Neuronal stem cell (in vitro differentiated cells): ENCODE data around the gene CTRB2.

Experiments
- DNase-seq: peaks from one replicate; pipeline ENCODE4 v3.0.0-alpha.2; 2013; ENCODE audit warnings: low spot score
- H2AFZ ChIP-seq: one replicate; pipeline ENCODE4 v1.6.1; 2013; ENCODE audit warnings: mild to moderate bottlenecking, low read length, inconsistent platforms
- H2AK5ac ChIP-seq: 2 replicates; pipeline ENCODE4 v1.6.1; 2013; ENCODE audit warnings: low read depth, mild to moderate bottlenecking, inconsistent platforms, low read length, moderate library complexity, mixed read lengths
- H2BK120ac ChIP-seq: 2 replicates; pipeline ENCODE4 v1.6.1; 2013; ENCODE audit warnings: low read depth, mild to moderate bottlenecking, inconsistent platforms, low read length, moderate library complexity, mixed read lengths
- H2BK12ac ChIP-seq: one replicate; pipeline ENCODE4 v1.6.1; 2013; ENCODE audit warnings: low read length, inconsistent platforms
- H2BK15ac ChIP-seq: 2 replicates; pipeline ENCODE4 v1.6.1; 2013; ENCODE audit warnings: mild to moderate bottlenecking, low read length, inconsistent platforms, mixed read lengths
- H2BK5ac ChIP-seq: one replicate; pipeline ENCODE4 v1.6.1; 2013; ENCODE audit warnings: inconsistent platforms, mild to moderate bottlenecking, low read length, moderate library complexity
- H3K14ac ChIP-seq: one replicate; pipeline ENCODE4 v1.6.1; 2013; ENCODE audit warnings: low read length, inconsistent platforms
- H3K18ac ChIP-seq: 2 replicates; pipeline ENCODE4 v1.6.1; 2013; ENCODE audit warnings: low read length, inconsistent platforms
- H3K23ac ChIP-seq: 2 replicates; pipeline ENCODE4 v1.6.1; 2013; ENCODE audit warnings: low read depth, mild to moderate bottlenecking, mixed read lengths, low read length, inconsistent platforms; ENCODE audit not compliant: poor library complexity
- H3K27ac ChIP-seq: replicated peaks from 3 replicates; pipeline ENCODE4 v1.5.1; 2013; ENCODE audit warnings: low read length, inconsistent platforms
- H3K27me3 ChIP-seq, 3 experiments: 2 replicates each; pipeline ENCODE4 v1.6.1; 2013; ENCODE audit warnings: low read length in 3 of 3, mild to moderate bottlenecking in 2 of 3, inconsistent platforms in 1 of 3, low read depth in 1 of 3, mixed read lengths in 1 of 3, moderate library complexity in 1 of 3; ENCODE audit not compliant: control insufficient read depth in 3 of 3, insufficient read depth in 3 of 3
- H3K36me3 ChIP-seq, 2 donors: replicated peaks in 1 of 2; 2 replicates each; pipeline ENCODE4 v1.6.1; 2013; ENCODE audit warnings: low read length in 2 of 2; ENCODE audit not compliant: control insufficient read depth in 2 of 2, insufficient read depth in 2 of 2
- H3K4ac ChIP-seq: 2 replicates; pipeline ENCODE4 v1.6.1; 2013; ENCODE audit warnings: inconsistent platforms, mild to moderate bottlenecking, low read length, moderate library complexity
- H3K4me1 ChIP-seq, 2 donors: 1 replicate in 1 of 2; 2 replicates in 1 of 2; pipeline ENCODE4 v1.6.1; 2013; ENCODE audit warnings: low read length in 2 of 2, low read depth in 1 of 2; ENCODE audit not compliant: control insufficient read depth in 2 of 2, insufficient read depth in 1 of 2
- H3K4me2 ChIP-seq: one replicate; pipeline ENCODE4 v1.6.1; 2013; ENCODE audit warnings: mild to moderate bottlenecking, low read length, inconsistent platforms; ENCODE audit not compliant: insufficient read depth, poor library complexity, severe bottlenecking
- H3K4me3 ChIP-seq, 2 donors: 2 replicates each; pipeline ENCODE4 v1.5.1; 2013; ENCODE audit warnings: low read length in 2 of 2, mild to moderate bottlenecking in 2 of 2, inconsistent platforms in 1 of 2, moderate library complexity in 1 of 2
- H3K79me1 ChIP-seq: one replicate; pipeline ENCODE4 v1.6.1; 2013; ENCODE audit warnings: low read depth, mild to moderate bottlenecking, inconsistent platforms, low read length, moderate library complexity
- H3K9ac ChIP-seq: one replicate; pipeline ENCODE4 v1.6.1; 2013; ENCODE audit warnings: mild to moderate bottlenecking, low read depth, low read length, inconsistent platforms; ENCODE audit not compliant: poor library complexity
- H3K9me3 ChIP-seq, 2 donors: replicated peaks in 1 of 2; 2 replicates each; pipeline versions ENCODE3 to v1.6.1; 2013; ENCODE audit warnings: low read length in 2 of 2, mild to moderate bottlenecking in 2 of 2, inconsistent platforms in 1 of 2, low read depth in 1 of 2, mixed read lengths in 1 of 2, moderate library complexity in 1 of 2; ENCODE audit not compliant: control insufficient read depth in 2 of 2, insufficient read depth in 1 of 2
- H4K8ac ChIP-seq: one replicate; pipeline ENCODE4 v1.6.1; 2013; ENCODE audit warnings: low read depth, mild to moderate bottlenecking, inconsistent platforms, low read length, moderate library complexity
- H4K91ac ChIP-seq: one replicate; pipeline ENCODE4 v1.6.1; 2013; ENCODE audit warnings: low read length, low read depth, mild to moderate bottlenecking, inconsistent platforms; ENCODE audit not compliant: poor library complexity
- WGBS, 2 donors: extraction: QIAGEN DNeasy Blood & Tissue Kit; methylation state at CpG; one replicate each; pipeline ENCODE4 v1.1.7; 2013; ENCODE audit warnings: missing lambda C conversion rate in 2 of 2, mixed read lengths in 1 of 2; ENCODE audit not compliant: insufficient read length in 2 of 2, insufficient replicate concordance in 1 of 2; ENCODE audit errors: extremely low coverage in 2 of 2; 5-methylcytosine and 5-hydroxymethylcytosine counted together

Gene CTRB2

DNA sequence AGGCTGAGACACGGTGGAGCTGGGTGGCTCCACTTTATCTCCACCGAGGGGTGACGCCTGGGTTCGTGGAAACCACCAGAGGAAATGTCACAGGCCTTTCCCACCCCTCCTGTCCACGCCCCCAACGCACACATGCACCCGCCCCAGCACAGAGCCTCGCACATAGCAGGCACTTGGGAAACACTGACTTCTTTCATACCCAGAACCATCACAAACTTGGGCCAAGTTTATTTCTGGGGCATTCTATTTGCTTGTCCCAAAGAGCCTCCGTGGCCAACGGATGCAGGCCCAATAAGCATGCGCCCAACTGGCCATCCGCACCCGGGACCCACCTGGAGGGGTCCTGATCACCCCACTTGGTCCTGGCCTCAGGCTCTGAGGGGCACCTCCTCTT is 41.2 kb upstream of the CTRB2 start:
- no peak overlapping the region for H2BK5ac ChIP-seq
- no peak for DNase-seq
- H3K36me3 ChIP-seq, result peaks cover under 1 to 41% of the 10 kb centered on the region in 2 donors
- H3K23ac ChIP-seq, result peak overlapping the region; percentile 74
- WGBS, 2 donors, result no CpG with 5 or more reads among the region's 13 CpGs
- H3K14ac ChIP-seq, result no peak overlapping the region
- H2BK12ac ChIP-seq, result no peak overlapping the region
- H2AFZ ChIP-seq, result no peak overlapping the region
- H4K91ac ChIP-seq, result no peak overlapping the region
- H3K4me2 ChIP-seq, result no peak overlapping the region
- no peak overlapping the region for H2BK120ac ChIP-seq
- no peaks in the 10 kb centered on the region for H3K27me3 ChIP-seq
- H3K18ac ChIP-seq, result peak overlapping the region; percentile 61
- no peaks in the 10 kb centered on the region for H3K9me3 ChIP-seq
- H2BK15ac ChIP-seq, result no peak overlapping the region
- peak overlapping the region; percentile 48 for H2AK5ac ChIP-seq
- H3K27ac ChIP-seq, result no peak overlapping the region
- no peak overlapping the region for H3K9ac ChIP-seq
- no peak overlapping the region for H3K4me3 ChIP-seq
- no peak overlapping the region for H4K8ac ChIP-seq
- no peak overlapping the region for H3K4ac ChIP-seq
- H3K79me1 ChIP-seq, result peaks cover 43% of the 10 kb centered on the region
- H3K4me1 ChIP-seq, result peaks cover 72 to 77% of the 10 kb centered on the region in 2 donors

DNA sequence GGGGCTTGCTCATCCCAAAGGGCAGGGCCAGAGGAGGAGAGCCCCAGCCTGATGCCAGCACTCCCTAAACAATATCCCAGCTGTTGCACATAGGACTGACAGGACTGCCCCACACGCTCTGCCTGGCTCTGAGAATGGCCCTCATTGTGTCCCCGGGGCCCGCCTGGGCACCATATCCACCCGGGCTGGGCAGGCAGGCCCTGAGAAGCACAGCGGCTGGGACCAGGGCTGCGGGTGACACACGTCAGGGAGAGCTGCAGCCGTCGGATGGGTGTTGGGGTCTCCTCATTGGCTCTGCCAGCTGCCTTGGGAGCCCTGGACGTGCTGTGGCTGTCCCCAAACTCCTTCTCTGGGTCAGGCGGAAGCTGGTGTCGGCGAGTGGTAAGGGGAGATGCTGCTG is 40.3 kb upstream of the CTRB2 start:
- H3K27ac ChIP-seq, result peak overlapping the region; percentile 92
- H3K23ac ChIP-seq, result no peak overlapping the region
- H3K4me1 ChIP-seq, result peaks cover 63 to 68% of the 10 kb centered on the region in 2 donors
- H3K4me3 ChIP-seq, result no peak overlapping the region
- H4K91ac ChIP-seq, result no peak overlapping the region
- H3K27me3 ChIP-seq, result no peaks in the 10 kb centered on the region
- no peak for DNase-seq
- H3K4ac ChIP-seq, result no peak overlapping the region
- no peaks in the 10 kb centered on the region for H3K9me3 ChIP-seq
- H3K9ac ChIP-seq, result no peak overlapping the region
- no CpG with 5 or more reads among the region's 13 CpGs for WGBS, 2 donors
- H3K79me1 ChIP-seq, result peaks cover 43% of the 10 kb centered on the region
- peak overlapping the region; percentile 90 for H2AK5ac ChIP-seq
- no peak overlapping the region for H4K8ac ChIP-seq
- H2BK5ac ChIP-seq, result peak overlapping the region; percentile 88
- H2BK15ac ChIP-seq, result peak overlapping the region; percentile 72
- H2AFZ ChIP-seq, result no peak overlapping the region
- H2BK12ac ChIP-seq, result peak overlapping the region; percentile 85
- H3K14ac ChIP-seq, result no peak overlapping the region
- H3K18ac ChIP-seq, result peak overlapping the region; percentile 72
- no peak overlapping the region for H3K4me2 ChIP-seq
- no peak overlapping the region for H2BK120ac ChIP-seq
- peaks cover 7 to 50% of the 10 kb centered on the region in 2 donors for H3K36me3 ChIP-seq

GRCh38 chr16:75246504-75247205 is 39.7 kb upstream of the CTRB2 start:
- no peak overlapping the region for H2AFZ ChIP-seq
- peak overlapping the region; percentile 92 for H3K27ac ChIP-seq
- no peak overlapping the region for H4K8ac ChIP-seq
- H3K36me3 ChIP-seq, result peaks cover 13 to 56% of the 10 kb centered on the region in 2 donors
- H3K9me3 ChIP-seq, result no peaks in the 10 kb centered on the region
- no peak overlapping the region for H4K91ac ChIP-seq
- peak overlapping the region; percentile 69 for H3K4ac ChIP-seq
- H3K23ac ChIP-seq, result no peak overlapping the region
- H3K4me2 ChIP-seq, result no peak overlapping the region
- peak overlapping the region; percentile 72 for H3K18ac ChIP-seq
- H3K9ac ChIP-seq, result no peak overlapping the region
- peak overlapping the region; percentile 90 for H2AK5ac ChIP-seq
- H3K14ac ChIP-seq, result peak overlapping the region; percentile 61
- H3K4me3 ChIP-seq, result no peak overlapping the region
- peaks cover 58 to 63% of the 10 kb centered on the region in 2 donors for H3K4me1 ChIP-seq
- H2BK120ac ChIP-seq, result no peak overlapping the region
- H2BK12ac ChIP-seq, result peak overlapping the region; percentile 85
- no CpG with 5 or more reads among the region's 12 CpGs for WGBS, 2 donors
- no peaks in the 10 kb centered on the region for H3K27me3 ChIP-seq
- H2BK15ac ChIP-seq, result peak overlapping the region; percentile 72
- DNase-seq, result no peak
- H3K79me1 ChIP-seq, result peaks cover 44% of the 10 kb centered on the region
- peak overlapping the region; percentile 88 for H2BK5ac ChIP-seq

- H3K23ac ChIP-seq, result peak overlapping the region; percentile 11
- no peaks in the 10 kb centered on the region for H3K9me3 ChIP-seq
- H2BK15ac ChIP-seq, result peak overlapping the region; percentile 34
- H3K9ac ChIP-seq, result peak overlapping the region; percentile 73
- DNase-seq, result peak; percentile 75
- no CpG with 5 or more reads among the region's 25 CpGs for WGBS, 2 donors
- no peak overlapping the region for H3K4me2 ChIP-seq
- peak overlapping the region; percentile 93 for H3K18ac ChIP-seq
- H3K14ac ChIP-seq, result no peak overlapping the region
- no peak overlapping the region for H4K8ac ChIP-seq
- no peak overlapping the region for H3K4me3 ChIP-seq
- H2AK5ac ChIP-seq, result peak overlapping the region; percentile 72
- H2BK120ac ChIP-seq, result no peak overlapping the region
- H2BK12ac ChIP-seq, result peak overlapping the region; percentile 68
- H3K27me3 ChIP-seq, result no peaks in the 10 kb centered on the region
- peaks cover 20 to 72% of the 10 kb centered on the region in 2 donors for H3K36me3 ChIP-seq
- H3K4ac ChIP-seq, result peak overlapping the region; percentile 17
- H2AFZ ChIP-seq, result no peak overlapping the region
- peaks cover 55 to 58% of the 10 kb centered on the region in 2 donors for H3K4me1 ChIP-seq
- H4K91ac ChIP-seq, result no peak overlapping the region
- peak overlapping the region; percentile 92 for H3K27ac ChIP-seq
- H3K79me1 ChIP-seq, result peaks cover 52% of the 10 kb centered on the region
- H2BK5ac ChIP-seq, result peak overlapping the region; percentile 30
Measured at GRCh38 chr16:75244844-75245758, 38.1 kb upstream of the CTRB2 start.
